GF-D8 (cell line): ENCODE results near the gene ABTB2.

ENCODE experiments used
- DNase-seq: peaks from one replicate; lab custom pipeline; 2025; lab: John Stamatoyannopoulos, UW

ABTB2 gene

GRCh38 chr11:34315394-34315793 lies 42.4 kb downstream of the ABTB2 start:
- no peak for DNase-seq

GRCh38 chr11:34314936-34315335 lies 42.9 kb downstream of the ABTB2 start:
- no peak for DNase-seq

GRCh38 chr11:34314176-34314575 lies 43.6 kb downstream of the ABTB2 start:
- DNase-seq: no peak

GRCh38 chr11:34313099-34313517 lies 44.7 kb downstream of the ABTB2 start:
- DNase-seq: no peak

GRCh38 chr11:34311126-34311525 lies 46.7 kb downstream of the ABTB2 start:
- DNase-seq: no peak

- DNase-seq: no peak
Measured at GRCh38 chr11:34309965-34310364, 47.8 kb downstream of the ABTB2 start.

GRCh38 chr11:34308913-34309585 lies 48.8 kb downstream of the ABTB2 start:
- no peak for DNase-seq

- DNase-seq: no peak
Measured at GRCh38 chr11:34308049-34308912, 49.5 kb downstream of the ABTB2 start.

GRCh38 chr11:34305780-34306179 lies 52.0 kb downstream of the ABTB2 start:
- DNase-seq: no peak

- no peak for DNase-seq
Measured at GRCh38 chr11:34305193-34305592, 52.6 kb downstream of the ABTB2 start.

- no peak for DNase-seq
Measured at GRCh38 chr11:34303028-34303570, 54.7 kb downstream of the ABTB2 start.

- DNase-seq: no peak
Measured at GRCh38 chr11:34302046-34302921, 55.5 kb downstream of the ABTB2 start.

- no peak for DNase-seq
Measured at GRCh38 chr11:34300926-34301295, 56.9 kb downstream of the ABTB2 start.

GRCh38 chr11:34300026-34300925 lies 57.5 kb downstream of the ABTB2 start:
- no peak for DNase-seq

- no peak for DNase-seq
Measured at GRCh38 chr11:34299284-34299972, 58.4 kb downstream of the ABTB2 start.

GRCh38 chr11:34298871-34299270 lies 58.9 kb downstream of the ABTB2 start:
- no peak for DNase-seq

GRCh38 chr11:34296412-34296811 lies 61.4 kb downstream of the ABTB2 start:
- DNase-seq: no peak

GRCh38 chr11:34292546-34292945 lies 65.3 kb downstream of the ABTB2 start:
- no peak for DNase-seq

GRCh38 chr11:34292111-34292510 lies 65.7 kb downstream of the ABTB2 start:
- DNase-seq: no peak

GRCh38 chr11:34290926-34291325 lies 66.9 kb downstream of the ABTB2 start:
- no peak for DNase-seq

GRCh38 chr11:34288492-34288891 lies 69.3 kb downstream of the ABTB2 start:
- DNase-seq: no peak
